HEK293 (cell line): ENCODE measurements around the gene KIF26B.

Source experiments
- KLF1 ChIP-seq: fragments of 450-650 bp; formaldehyde crosslinking; IDR thresholded peaks from 2 replicates; pipeline ENCODE4 v1.5.1; 2016; ENCODE audit warnings: missing biosample characterization, missing genetic modification characterization
- OSR2 ChIP-seq: fragments of 450-650 bp; formaldehyde crosslinking; IDR thresholded peaks from 2 replicates; pipeline ENCODE4 v1.5.1; 2016; ENCODE audit warnings: missing biosample characterization, missing genetic modification characterization
- SETDB1 ChIP-seq: IDR thresholded peaks from one replicate; pipeline ENCODE4 v1.6.1; 2017; ENCODE audit warnings: mild to moderate bottlenecking, low read length, moderate library complexity, mixed read lengths; ENCODE audit not compliant: insufficient read length
- SP2 ChIP-seq: fragments of 450-650 bp; formaldehyde crosslinking; IDR thresholded peaks from 2 replicates; pipeline ENCODE4 v1.5.1; 2016; ENCODE audit warnings: missing biosample characterization, missing genetic modification characterization
- ZBTB8A ChIP-seq: fragments of 450-650 bp; formaldehyde crosslinking; IDR thresholded peaks from 2 replicates; pipeline ENCODE4 v1.5.1; 2016; ENCODE audit warnings: missing biosample characterization, missing genetic modification characterization
- ZNF121 ChIP-seq: fragments of 450-650 bp; formaldehyde crosslinking; IDR thresholded peaks from 2 replicates; pipeline ENCODE4 v1.5.1; 2016; ENCODE audit warnings: missing biosample characterization, missing genetic modification characterization
- ZNF274 ChIP-seq, 2 experiments: fragments of 200-500 bp in 1 of 2; fragments of 450-650 bp in 1 of 2; sonication (Bioruptor generic) in 1 of 2; formaldehyde crosslinking in 1 of 2; IDR thresholded peaks; 2 replicates each; pipeline versions ENCODE4 v1.5.1 to v1.6.1; 2014 to 2016; ENCODE audit warnings: borderline replicate concordance in 1 of 2, inconsistent platforms in 1 of 2, low read length in 1 of 2, missing biosample characterization in 1 of 2, missing genetic modification characterization in 1 of 2
- ZNF394 ChIP-seq: fragments of 450-650 bp; formaldehyde crosslinking; IDR thresholded peaks from 2 replicates; pipeline ENCODE4 v1.5.1; 2016; ENCODE audit warnings: missing biosample characterization, missing genetic modification characterization, mild to moderate bottlenecking, moderate library complexity, borderline replicate concordance
- ZNF692 ChIP-seq: fragments of 450-650 bp; formaldehyde crosslinking; IDR thresholded peaks from 2 replicates; pipeline ENCODE4 v1.5.1; 2016; ENCODE audit warnings: missing biosample characterization, missing genetic modification characterization
- ZNF747 ChIP-seq: fragments of 450-650 bp; formaldehyde crosslinking; IDR thresholded peaks from 2 replicates; pipeline ENCODE4 v1.5.1; 2016; ENCODE audit warnings: missing biosample characterization, missing genetic modification characterization
- TF ChIP-seq, protein P1 (sequence below): fragments of 450-650 bp; formaldehyde crosslinking; IDR thresholded peaks from 2 replicates; pipeline ENCODE4 v1.5.1; 2016; ENCODE audit warnings: missing biosample characterization, missing genetic modification characterization
- TF ChIP-seq, protein P2 (sequence below): fragments of 450-650 bp; formaldehyde crosslinking; IDR thresholded peaks from 2 replicates; pipeline ENCODE4 v1.5.1; 2016; ENCODE audit warnings: missing biosample characterization, missing genetic modification characterization
- TF ChIP-seq, protein P3 (sequence below): fragments of 450-650 bp; formaldehyde crosslinking; conservative IDR thresholded peaks from 2 replicates; pipeline ENCODE4 v1.5.1; 2016; ENCODE audit warnings: low read depth, missing biosample characterization, missing genetic modification characterization

DNA sequence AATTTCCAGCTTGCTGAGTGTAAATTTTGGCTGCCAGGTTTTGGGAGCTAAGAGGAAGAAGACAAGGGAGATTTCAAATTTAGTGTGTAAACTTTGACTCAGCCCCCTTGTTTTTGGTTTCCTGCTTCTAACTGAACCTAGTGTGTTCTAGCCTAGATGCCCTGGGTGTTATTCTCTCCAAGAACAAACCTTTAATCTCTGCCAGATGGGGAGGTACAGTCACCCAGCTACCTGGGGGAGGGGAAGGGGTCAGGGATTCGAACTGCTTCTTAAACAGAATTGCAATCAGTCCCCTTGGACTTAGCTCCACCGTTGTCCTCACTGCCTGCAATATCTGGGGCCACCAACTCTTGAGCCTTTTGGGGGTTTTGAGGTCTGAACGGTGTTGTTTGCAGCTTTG is 238.9 kb downstream of the KIF26B start:
- no peak for TF ChIP-seq KLF1 (tag by site-specific recombination)
- no peak for TF ChIP-seq ZNF121 (tag by site-specific recombination)
- no peak for TF ChIP-seq ZNF274 (IDR thresholded peaks at IDR 0.05; ENCODE audit: low read length)
- TF ChIP-seq ZNF274 (tag by site-specific recombination; IDR thresholded peaks at IDR 0.05; ENCODE audit: borderline replicate concordance): no peak
- TF ChIP-seq ZBTB8A (tag by site-specific recombination): no peak
- no peak for TF ChIP-seq ZNF692 (tag by site-specific recombination)
- no peak for TF ChIP-seq SETDB1
- TF ChIP-seq, protein P1, sequence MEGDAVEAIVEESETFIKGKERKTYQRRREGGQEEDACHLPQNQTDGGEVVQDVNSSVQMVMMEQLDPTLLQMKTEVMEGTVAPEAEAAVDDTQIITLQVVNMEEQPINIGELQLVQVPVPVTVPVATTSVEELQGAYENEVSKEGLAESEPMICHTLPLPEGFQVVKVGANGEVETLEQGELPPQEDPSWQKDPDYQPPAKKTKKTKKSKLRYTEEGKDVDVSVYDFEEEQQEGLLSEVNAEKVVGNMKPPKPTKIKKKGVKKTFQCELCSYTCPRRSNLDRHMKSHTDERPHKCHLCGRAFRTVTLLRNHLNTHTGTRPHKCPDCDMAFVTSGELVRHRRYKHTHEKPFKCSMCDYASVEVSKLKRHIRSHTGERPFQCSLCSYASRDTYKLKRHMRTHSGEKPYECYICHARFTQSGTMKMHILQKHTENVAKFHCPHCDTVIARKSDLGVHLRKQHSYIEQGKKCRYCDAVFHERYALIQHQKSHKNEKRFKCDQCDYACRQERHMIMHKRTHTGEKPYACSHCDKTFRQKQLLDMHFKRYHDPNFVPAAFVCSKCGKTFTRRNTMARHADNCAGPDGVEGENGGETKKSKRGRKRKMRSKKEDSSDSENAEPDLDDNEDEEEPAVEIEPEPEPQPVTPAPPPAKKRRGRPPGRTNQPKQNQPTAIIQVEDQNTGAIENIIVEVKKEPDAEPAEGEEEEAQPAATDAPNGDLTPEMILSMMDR (tag by site-specific recombination): no peak
- TF ChIP-seq, protein P2, sequence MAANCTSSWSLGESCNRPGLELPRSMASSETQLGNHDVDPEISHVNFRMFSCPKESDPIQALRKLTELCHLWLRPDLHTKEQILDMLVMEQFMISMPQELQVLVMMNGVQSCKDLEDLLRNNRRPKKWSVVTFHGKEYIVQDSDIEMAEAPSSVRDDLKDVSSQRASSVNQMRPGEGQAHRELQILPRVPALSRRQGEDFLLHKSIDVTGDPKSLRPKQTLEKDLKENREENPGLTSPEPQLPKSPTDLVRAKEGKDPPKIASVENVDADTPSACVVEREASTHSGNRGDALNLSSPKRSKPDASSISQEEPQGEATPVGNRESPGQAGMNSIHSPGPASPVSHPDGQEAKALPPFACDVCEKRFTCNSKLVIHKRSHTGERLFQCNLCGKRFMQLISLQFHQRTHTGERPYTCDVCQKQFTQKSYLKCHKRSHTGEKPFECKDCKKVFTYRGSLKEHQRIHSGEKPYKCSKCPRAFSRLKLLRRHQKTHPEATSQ (tag by site-specific recombination): no peak
- TF ChIP-seq SP2 (tag by site-specific recombination): no peak
- TF ChIP-seq OSR2 (tag by site-specific recombination): no peak
- TF ChIP-seq, protein P3, sequence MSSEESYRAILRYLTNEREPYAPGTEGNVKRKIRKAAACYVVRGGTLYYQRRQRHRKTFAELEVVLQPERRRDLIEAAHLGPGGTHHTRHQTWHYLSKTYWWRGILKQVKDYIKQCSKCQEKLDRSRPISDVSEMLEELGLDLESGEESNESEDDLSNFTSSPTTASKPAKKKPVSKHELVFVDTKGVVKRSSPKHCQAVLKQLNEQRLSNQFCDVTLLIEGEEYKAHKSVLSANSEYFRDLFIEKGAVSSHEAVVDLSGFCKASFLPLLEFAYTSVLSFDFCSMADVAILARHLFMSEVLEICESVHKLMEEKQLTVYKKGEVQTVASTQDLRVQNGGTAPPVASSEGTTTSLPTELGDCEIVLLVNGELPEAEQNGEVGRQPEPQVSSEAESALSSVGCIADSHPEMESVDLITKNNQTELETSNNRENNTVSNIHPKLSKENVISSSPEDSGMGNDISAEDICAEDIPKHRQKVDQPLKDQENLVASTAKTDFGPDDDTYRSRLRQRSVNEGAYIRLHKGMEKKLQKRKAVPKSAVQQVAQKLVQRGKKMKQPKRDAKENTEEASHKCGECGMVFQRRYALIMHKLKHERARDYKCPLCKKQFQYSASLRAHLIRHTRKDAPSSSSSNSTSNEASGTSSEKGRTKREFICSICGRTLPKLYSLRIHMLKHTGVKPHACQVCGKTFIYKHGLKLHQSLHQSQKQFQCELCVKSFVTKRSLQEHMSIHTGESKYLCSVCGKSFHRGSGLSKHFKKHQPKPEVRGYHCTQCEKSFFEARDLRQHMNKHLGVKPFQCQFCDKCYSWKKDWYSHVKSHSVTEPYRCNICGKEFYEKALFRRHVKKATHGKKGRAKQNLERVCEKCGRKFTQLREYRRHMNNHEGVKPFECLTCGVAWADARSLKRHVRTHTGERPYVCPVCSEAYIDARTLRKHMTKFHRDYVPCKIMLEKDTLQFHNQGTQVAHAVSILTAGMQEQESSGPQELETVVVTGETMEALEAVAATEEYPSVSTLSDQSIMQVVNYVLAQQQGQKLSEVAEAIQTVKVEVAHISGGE (tag by site-specific recombination): no peak
- no peak for TF ChIP-seq ZNF394 (tag by site-specific recombination)
- TF ChIP-seq ZNF747: no peak
